Naive B cell (primary cell): ENCODE measurements around the gene CCDC71L. TPM values are rescaled to one million over a fixed set of nuclear protein-coding genes. Genes with fewer than 3 reads are reported as not detected.

Experiments
- ATAC-seq, 2 donors: fragments of 150-1000 bp; cut with Tn5 transposase; 2 replicates each; pipeline ENCODE4 v1.10.0; 2021; ENCODE audit warnings: low read depth in 2 of 2, mild to moderate bottlenecking in 2 of 2, moderate library complexity in 2 of 2
- DNase-seq: peaks from one replicate; pipeline ENCODE4 v3.0.0; 2022
- H3K27ac Mint-ChIP-seq, 6 donors: one replicate each; pipeline ENCODE4 v1.8.0; 2020 to 2022; ENCODE audit warnings: mild to moderate bottlenecking in 6 of 6, mixed read lengths in 6 of 6, moderate library complexity in 5 of 6, inconsistent platforms in 2 of 6
- H3K27me3 Mint-ChIP-seq, 3 donors: one replicate each; pipeline ENCODE4 v1.8.0; 2021 to 2022; ENCODE audit warnings: mixed read lengths in 3 of 3, mild to moderate bottlenecking in 1 of 3
- H3K36me3 Mint-ChIP-seq, 2 donors: one replicate each; pipeline ENCODE4 v1.8.0; 2020 to 2022; ENCODE audit warnings: mixed read lengths in 2 of 2, inconsistent platforms in 1 of 2, mild to moderate bottlenecking in 1 of 2
- H3K4me1 Mint-ChIP-seq, 3 donors: one replicate each; pipeline ENCODE4 v1.8.0; 2020 to 2022; ENCODE audit warnings: mixed read lengths in 3 of 3, inconsistent platforms in 1 of 3, mild to moderate bottlenecking in 1 of 3, moderate library complexity in 1 of 3
- H3K4me3 Mint-ChIP-seq, 8 donors: one replicate each; pipeline ENCODE4 v1.8.0; 2020 to 2022; ENCODE audit warnings: mild to moderate bottlenecking in 8 of 8, mixed read lengths in 8 of 8, moderate library complexity in 8 of 8, inconsistent platforms in 2 of 8
- H3K9me3 Mint-ChIP-seq, 7 donors: one replicate each; pipeline ENCODE4 v1.8.0; 2020 to 2022; ENCODE audit warnings: mixed read lengths in 7 of 7, mild to moderate bottlenecking in 5 of 7, inconsistent platforms in 2 of 7, moderate library complexity in 1 of 7
- polyA plus RNA-seq, 6 donors: library from polyadenylated mRNA; unstranded; fragments of 300-500 nt; fragmentation: Illumina TruSeq; gene quantifications; one replicate each; pipeline ENCODE4 v1.2.3, GENCODE V29; 2021; ENCODE audit warnings: low read depth in 6 of 6

Gene CCDC71L
- polyA plus RNA-seq, 6 donors from 2014 or later, result 6.9 to 11.1 (median 8.8) TPM

- peaks cover 0 to 3% (median 0%) of the 10 kb centered on the region in 7 donors for H3K9me3 Mint-ChIP-seq
- ATAC-seq, result no peak
- peaks cover 8 to 10% (median 10%) of the 10 kb centered on the region in 3 donors for H3K4me1 Mint-ChIP-seq
- DNase-seq, result no peak
- H3K36me3 Mint-ChIP-seq, result no peaks in the 10 kb centered on the region
- H3K27me3 Mint-ChIP-seq, result peaks cover 0 to 12% (median 10%) of the 10 kb centered on the region in 3 donors
- H3K27ac Mint-ChIP-seq, result no peak overlapping the region
- H3K4me3 Mint-ChIP-seq, result no peak overlapping the region
Measured at GRCh38 chr7:106652909-106653308, 8.0 kb downstream of the CCDC71L start.

GRCh38 chr7:106652092-106652491 is 8.9 kb downstream of the CCDC71L start:
- H3K27ac Mint-ChIP-seq, result no peak overlapping the region
- H3K4me3 Mint-ChIP-seq, result no peak overlapping the region
- peaks cover 0 to 3% (median 0%) of the 10 kb centered on the region in 7 donors for H3K9me3 Mint-ChIP-seq
- H3K4me1 Mint-ChIP-seq, result peaks cover 3 to 10% (median 8%) of the 10 kb centered on the region in 3 donors
- ATAC-seq (no peak), DNase-seq (no peak)
- peaks cover 0 to 12% (median 10%) of the 10 kb centered on the region in 3 donors for H3K27me3 Mint-ChIP-seq
- H3K36me3 Mint-ChIP-seq, result no peaks in the 10 kb centered on the region

GRCh38 chr7:106646256-106646655 is 14.7 kb downstream of the CCDC71L start:
- DNase-seq (no peak), ATAC-seq (no peak)
- peaks cover 0 to 5% (median 0%) of the 10 kb centered on the region in 7 donors for H3K9me3 Mint-ChIP-seq
- peaks cover 0 to 27% (median 10%) of the 10 kb centered on the region in 3 donors for H3K27me3 Mint-ChIP-seq
- no peak overlapping the region for H3K4me3 Mint-ChIP-seq
- H3K4me1 Mint-ChIP-seq, result peaks cover 0 to 8% (median 4%) of the 10 kb centered on the region in 3 donors
- no peaks in the 10 kb centered on the region for H3K36me3 Mint-ChIP-seq
- no peak overlapping the region for H3K27ac Mint-ChIP-seq

- Mint-ChIP-seq H3K4me1 (peaks cover 0 to 8% (median 4%) of the 10 kb centered on the region in 3 donors), H3K4me3 (no peak overlapping the region), H3K27me3 (peaks cover 5 to 27% (median 10%) of the 10 kb centered on the region in 3 donors), H3K9me3 (peaks cover 0 to 5% (median 0%) of the 10 kb centered on the region in 7 donors), H3K36me3 (no peaks in the 10 kb centered on the region), H3K27ac (no peak overlapping the region)
- DNase-seq (peak; percentile 12), ATAC-seq (peak; percentile 76 to 78)
Measured at GRCh38 chr7:106644999-106645398, 16.0 kb downstream of the CCDC71L start.

- no peak overlapping the region for H3K4me3 Mint-ChIP-seq
- H3K9me3 Mint-ChIP-seq, result peaks cover 0 to 5% (median 0%) of the 10 kb centered on the region in 7 donors
- H3K4me1 Mint-ChIP-seq, result peaks cover 5 to 11% (median 10%) of the 10 kb centered on the region in 3 donors
- no peaks in the 10 kb centered on the region for H3K36me3 Mint-ChIP-seq
- no peak for DNase-seq
- peak overlapping the region in 2 of 6 donors; percentile 31 to 44 for H3K27ac Mint-ChIP-seq
- peaks cover 0 to 15% (median 5%) of the 10 kb centered on the region in 3 donors for H3K27me3 Mint-ChIP-seq
- no peak for ATAC-seq
Measured at GRCh38 chr7:106643216-106644000, 17.6 kb downstream of the CCDC71L start.

- no peak for DNase-seq
- Mint-ChIP-seq H3K9me3 (peaks cover 0 to 5% (median 0%) of the 10 kb centered on the region in 7 donors), H3K4me1 (peaks cover 5 to 11% (median 10%) of the 10 kb centered on the region in 3 donors), H3K36me3 (no peaks in the 10 kb centered on the region), H3K27me3 (peaks cover under 1 to 15% (median 12%) of the 10 kb centered on the region in 3 donors), H3K27ac (no peak overlapping the region), H3K4me3 (no peak overlapping the region)
- ATAC-seq, result no peak
Measured at GRCh38 chr7:106641416-106641815, 19.5 kb downstream of the CCDC71L start.

GRCh38 chr7:106640368-106641141 is 20.4 kb downstream of the CCDC71L start:
- H3K27me3 Mint-ChIP-seq, result peaks cover 6 to 15% (median 12%) of the 10 kb centered on the region in 3 donors
- peaks cover 5 to 11% (median 10%) of the 10 kb centered on the region in 3 donors for H3K4me1 Mint-ChIP-seq
- H3K9me3 Mint-ChIP-seq, result peaks cover 0 to 5% (median 0%) of the 10 kb centered on the region in 7 donors
- no peak for DNase-seq
- H3K27ac Mint-ChIP-seq, result no peak overlapping the region
- no peak overlapping the region for H3K4me3 Mint-ChIP-seq
- H3K36me3 Mint-ChIP-seq, result no peaks in the 10 kb centered on the region
- ATAC-seq, result no peak

- peaks cover 0 to 5% (median 0%) of the 10 kb centered on the region in 7 donors for H3K9me3 Mint-ChIP-seq
- H3K27ac Mint-ChIP-seq, result no peak overlapping the region
- DNase-seq (no peak), ATAC-seq (peak in 1 of 2 donors; percentile 58)
- H3K4me1 Mint-ChIP-seq, result peaks cover 5 to 10% (median 5%) of the 10 kb centered on the region in 3 donors
- H3K36me3 Mint-ChIP-seq, result no peaks in the 10 kb centered on the region
- H3K4me3 Mint-ChIP-seq, result no peak overlapping the region
- peaks cover 6 to 15% (median 12%) of the 10 kb centered on the region in 3 donors for H3K27me3 Mint-ChIP-seq
Measured at GRCh38 chr7:106639476-106640334, 21.3 kb downstream of the CCDC71L start.

- no peak for DNase-seq
- no peak overlapping the region for H3K4me3 Mint-ChIP-seq
- H3K36me3 Mint-ChIP-seq, result no peaks in the 10 kb centered on the region
- H3K27ac Mint-ChIP-seq, result no peak overlapping the region
- peaks cover 0 to 8% (median 6%) of the 10 kb centered on the region in 3 donors for H3K27me3 Mint-ChIP-seq
- no peaks in the 10 kb centered on the region for H3K9me3 Mint-ChIP-seq
- peaks cover 5 to 10% (median 5%) of the 10 kb centered on the region in 3 donors for H3K4me1 Mint-ChIP-seq
- ATAC-seq, result no peak
Measured at GRCh38 chr7:106635411-106635810, 25.5 kb downstream of the CCDC71L start.

GRCh38 chr7:106634958-106635357 is 26.0 kb downstream of the CCDC71L start:
- no peaks in the 10 kb centered on the region for H3K36me3 Mint-ChIP-seq
- no peak for DNase-seq
- H3K27me3 Mint-ChIP-seq, result peaks cover 0 to 6% (median 6%) of the 10 kb centered on the region in 3 donors
- no peaks in the 10 kb centered on the region for H3K9me3 Mint-ChIP-seq
- peaks cover 5 to 10% (median 5%) of the 10 kb centered on the region in 3 donors for H3K4me1 Mint-ChIP-seq
- no peak overlapping the region for H3K4me3 Mint-ChIP-seq
- no peak overlapping the region for H3K27ac Mint-ChIP-seq
- ATAC-seq, result no peak

- ATAC-seq (no peak), DNase-seq (no peak)
- H3K9me3 Mint-ChIP-seq, result no peaks in the 10 kb centered on the region
- no peaks in the 10 kb centered on the region for H3K36me3 Mint-ChIP-seq
- no peak overlapping the region for H3K4me3 Mint-ChIP-seq
- no peak overlapping the region for H3K27ac Mint-ChIP-seq
- H3K4me1 Mint-ChIP-seq, result no peaks in the 10 kb centered on the region
- H3K27me3 Mint-ChIP-seq, result peaks cover 4 to 10% (median 4%) of the 10 kb centered on the region in 3 donors
Measured at GRCh38 chr7:106630648-106631047, 30.3 kb downstream of the CCDC71L start.

GRCh38 chr7:106629516-106629915 is 31.4 kb downstream of the CCDC71L start:
- no peak for ATAC-seq
- Mint-ChIP-seq H3K4me3 (no peak overlapping the region), H3K27ac (no peak overlapping the region), H3K4me1 (no peaks in the 10 kb centered on the region), H3K27me3 (peaks cover 9 to 15% (median 15%) of the 10 kb centered on the region in 3 donors), H3K9me3 (peaks cover 0 to 3% (median 0%) of the 10 kb centered on the region in 7 donors), H3K36me3 (no peaks in the 10 kb centered on the region)
- DNase-seq, result no peak
